GM12864 (cell line): ENCODE data around the gene WNT10A.

Source experiments
- DNase-seq: peaks from one replicate; pipeline ENCODE4 v3.0.0-alpha.2; 2011; ENCODE audit warnings: low read depth
- H3K4me3 ChIP-seq: 2 replicates; pipeline ENCODE4 v1.5.1; 2011; ENCODE audit warnings: mild to moderate bottlenecking, low read depth, low read length, control low read depth
- TF ChIP-seq, protein P1 (sequence below): IDR thresholded peaks from 2 replicates; pipeline ENCODE4 v1.5.1; 2011; ENCODE audit warnings: low read depth, mild to moderate bottlenecking, moderate library complexity, low read length, control low read depth, inconsistent platforms; ENCODE audit errors: missing control alignments

WNT10A gene

DNA sequence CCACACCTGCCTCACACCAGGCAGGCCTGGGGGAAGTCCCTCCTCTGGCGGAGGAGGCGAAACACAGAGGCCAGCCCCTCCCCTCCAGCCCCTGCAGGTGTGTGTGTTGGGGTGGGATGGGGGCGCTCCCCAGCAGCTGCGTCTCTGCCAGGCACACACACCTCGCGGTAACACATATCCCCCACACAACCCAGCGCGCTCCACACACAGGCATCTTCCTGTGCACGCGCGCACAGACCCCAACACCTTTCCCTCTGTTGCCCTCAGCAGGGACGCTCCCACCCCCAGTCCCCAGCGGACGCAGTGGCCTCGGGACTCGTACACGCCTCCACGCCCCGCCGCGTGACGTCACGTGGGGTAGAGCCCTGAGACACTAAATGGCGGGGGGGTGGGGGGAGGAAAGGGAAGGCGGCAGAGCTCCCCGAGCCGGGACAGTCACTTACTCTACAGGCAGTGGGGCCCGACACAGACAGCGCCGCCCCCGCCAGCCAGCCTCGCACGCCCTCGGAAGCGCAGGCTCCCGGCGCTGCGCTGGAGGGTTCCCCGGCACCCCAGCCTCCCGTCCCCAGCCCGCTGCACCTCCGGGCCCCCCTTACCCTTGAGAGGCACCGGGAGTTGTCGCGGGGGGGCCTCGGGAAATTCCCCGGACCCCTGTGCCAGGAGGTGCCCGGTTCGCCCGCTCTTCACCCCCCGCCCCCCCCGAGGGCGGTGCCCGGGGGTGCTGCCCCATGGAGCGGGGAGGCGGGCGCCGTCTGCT, at the start of gene WNT10A:
Gene WNT10A (plus strand): TSS at position 751 of the 757 bp plus-strand sequence. CDS start 144 bp downstream, outside the sequence.
- H3K4me3 ChIP-seq = peak within 1 kb of the TSS; percentile 57
- TF ChIP-seq, protein P1, sequence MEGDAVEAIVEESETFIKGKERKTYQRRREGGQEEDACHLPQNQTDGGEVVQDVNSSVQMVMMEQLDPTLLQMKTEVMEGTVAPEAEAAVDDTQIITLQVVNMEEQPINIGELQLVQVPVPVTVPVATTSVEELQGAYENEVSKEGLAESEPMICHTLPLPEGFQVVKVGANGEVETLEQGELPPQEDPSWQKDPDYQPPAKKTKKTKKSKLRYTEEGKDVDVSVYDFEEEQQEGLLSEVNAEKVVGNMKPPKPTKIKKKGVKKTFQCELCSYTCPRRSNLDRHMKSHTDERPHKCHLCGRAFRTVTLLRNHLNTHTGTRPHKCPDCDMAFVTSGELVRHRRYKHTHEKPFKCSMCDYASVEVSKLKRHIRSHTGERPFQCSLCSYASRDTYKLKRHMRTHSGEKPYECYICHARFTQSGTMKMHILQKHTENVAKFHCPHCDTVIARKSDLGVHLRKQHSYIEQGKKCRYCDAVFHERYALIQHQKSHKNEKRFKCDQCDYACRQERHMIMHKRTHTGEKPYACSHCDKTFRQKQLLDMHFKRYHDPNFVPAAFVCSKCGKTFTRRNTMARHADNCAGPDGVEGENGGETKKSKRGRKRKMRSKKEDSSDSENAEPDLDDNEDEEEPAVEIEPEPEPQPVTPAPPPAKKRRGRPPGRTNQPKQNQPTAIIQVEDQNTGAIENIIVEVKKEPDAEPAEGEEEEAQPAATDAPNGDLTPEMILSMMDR = no peak
- peak; percentile 68 for DNase-seq

- TF ChIP-seq, protein P1 = no peak
- no peak within 1 kb of the TSS for H3K4me3 ChIP-seq
- no peak for DNase-seq
Observed at GRCh38 chr2:218831378-218831990, 49.2 kb upstream of the WNT10A start, which contains the start of gene PRKAG3. TSS of gene PRKAG3 (minus strand) at chr2:218831803.

DNA sequence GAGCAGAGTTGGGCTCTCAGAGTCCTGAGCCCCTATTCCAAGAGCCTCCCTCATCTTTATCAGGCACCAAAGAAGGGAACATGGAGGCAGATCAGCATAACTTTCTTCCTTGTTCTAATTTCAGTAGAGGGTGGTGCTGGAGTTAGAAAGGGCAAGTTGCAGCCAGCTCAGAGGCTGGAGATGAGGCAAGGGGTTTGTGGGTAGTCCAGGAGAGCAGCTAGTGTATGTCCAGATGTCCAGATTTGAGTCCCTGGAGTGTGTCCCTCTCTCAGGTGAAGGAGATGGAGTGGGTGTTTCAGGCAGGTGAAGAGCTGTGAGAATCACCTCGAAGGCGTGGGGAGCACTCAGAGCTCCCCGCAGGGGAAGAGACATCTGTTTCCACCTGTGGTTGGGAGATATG, 48.6 kb upstream of the WNT10A start:
- H3K4me3 ChIP-seq = no peak overlapping the region
- TF ChIP-seq, protein P1 = no peak
- DNase-seq = no peak

DNA sequence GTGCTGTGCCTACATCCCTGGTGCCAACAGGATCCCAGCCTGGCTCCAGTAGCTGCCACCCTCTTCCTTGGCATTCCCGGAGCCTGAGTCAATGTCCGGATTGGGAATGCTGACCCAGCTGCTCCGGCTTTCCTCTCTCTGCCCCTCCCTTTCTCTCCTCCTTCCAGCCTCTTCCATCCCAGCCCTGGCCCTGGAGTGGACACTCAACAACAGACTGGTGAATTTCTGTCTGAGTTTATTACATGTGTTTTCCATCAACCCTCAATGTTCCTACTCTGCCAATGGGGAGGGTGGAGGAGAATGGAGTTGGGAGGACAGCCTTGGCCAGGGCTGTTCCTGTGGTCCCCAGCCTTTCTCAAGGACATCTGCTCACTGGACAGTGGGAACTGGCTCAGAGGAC, 48.1 kb upstream of the WNT10A start:
- TF ChIP-seq, protein P1 = no peak
- no peak overlapping the region for H3K4me3 ChIP-seq
- no peak for DNase-seq

GRCh38 chr2:218833023-218833609, 47.5 kb upstream of the WNT10A start:
- TF ChIP-seq, protein P1 = no peak
- no peak for DNase-seq
- no peak overlapping the region for H3K4me3 ChIP-seq

GRCh38 chr2:218834685-218835084, 46.0 kb upstream of the WNT10A start:
- TF ChIP-seq, protein P1 = no peak
- no peak for DNase-seq
- no peak overlapping the region for H3K4me3 ChIP-seq
